Colonic mucosa (tissue), 4 donors: ENCODE data around the gene DHPS. TPM values are rescaled to one million over a fixed set of nuclear protein-coding genes. Genes with fewer than 3 reads are reported as not detected.
"Not testable (repeated sequence)": the region's sequence is repeated elsewhere in the genome, so short reads cannot be mapped to it uniquely, and the experiment has no call there.

ENCODE experiments used
- DNase-seq: peaks from one replicate; pipeline ENCODE4 v3.0.0-alpha.2; 2020
- H3K27ac ChIP-seq: fragments of 200-600 bp; one replicate; pipeline ENCODE4 v1.8.0; 2021
- H3K27me3 ChIP-seq: fragments of 200-600 bp; one replicate; pipeline ENCODE4 v1.8.0; 2021
- H3K36me3 ChIP-seq: fragments of 200-600 bp; one replicate; pipeline ENCODE4 v1.8.0; 2021
- H3K4me1 ChIP-seq: fragments of 200-600 bp; one replicate; pipeline ENCODE4 v1.8.0; 2021; ENCODE audit warnings: mild to moderate bottlenecking
- H3K4me3 ChIP-seq: fragments of 200-600 bp; one replicate; pipeline ENCODE4 v1.8.0; 2021
- H3K9ac ChIP-seq, 2 donors: one replicate each; pipeline ENCODE4 v1.7.0; 2013; ENCODE audit warnings: control low read depth in 2 of 2, low read depth in 2 of 2, low read length in 2 of 2
- H3K9me3 ChIP-seq: fragments of 200-600 bp; one replicate; pipeline ENCODE4 v1.8.0; 2021
- CTCF ChIP-seq: fragments of 200-600 bp; IDR thresholded peaks from one replicate; pipeline ENCODE4 v1.8.0; 2022; ENCODE audit warnings: antibody characterized with exemption, mild to moderate bottlenecking
- intact Hi-C: fragments of 100-400 bp; cut with DNase I; formaldehyde crosslinking; loops from one replicate; pipeline ENCODE4 v1.14.1; 2022
- total RNA-seq, 2 donors: library from RNA; stranded (reverse); fragmentation: NEBNext Ultra II Directional in 1 of 2; extraction: Animal tissue kit (Norgen Biotek cat#: 25700) in 1 of 2; gene quantifications; one replicate each; pipeline ENCODE4 v1.2.1, GENCODE V29; 2021
- donor health status: healthy.
- donor health status: DM: no; HTN: no; CAD: no.
- donor health status: DM: no; HTN: no; CAD: no.

Gene DHPS
- total RNA-seq, 2 donors from 2014 or later = 66.2 to 87.5 TPM

DNA sequence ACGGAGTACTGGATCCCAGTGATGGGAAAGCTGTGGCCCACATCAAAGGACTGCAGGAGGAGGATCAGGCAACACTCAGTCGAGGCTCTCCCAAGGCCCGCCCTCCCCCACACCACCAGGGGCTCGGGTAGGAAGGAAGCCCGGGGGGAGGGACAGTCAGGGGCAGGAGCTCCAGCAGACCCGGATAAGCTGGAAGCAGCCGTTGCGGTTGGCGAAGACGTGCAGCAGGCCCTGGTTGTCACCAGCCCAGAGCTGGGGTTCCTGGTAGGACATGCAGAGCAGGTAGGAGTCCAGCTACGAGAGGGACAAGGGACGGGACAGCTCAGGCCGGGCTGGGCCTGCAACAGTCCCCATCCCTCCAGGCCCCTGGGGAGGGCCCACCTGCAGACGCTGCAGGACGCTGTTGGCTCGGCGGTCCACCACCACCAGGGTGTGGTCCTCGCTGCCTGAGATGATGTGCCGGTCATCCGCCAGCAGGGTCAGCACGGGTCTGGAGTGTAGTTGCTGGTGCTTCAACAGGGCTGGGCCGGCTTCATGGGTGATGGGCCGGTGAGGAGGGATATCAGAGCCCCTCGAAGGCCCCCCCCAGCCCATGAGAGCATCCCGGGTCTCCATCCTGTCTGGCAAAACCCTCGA lies 8.0 kb upstream of the DHPS start:
- no peaks in the 10 kb centered on the region for H3K27me3 ChIP-seq
- no peaks in the 10 kb centered on the region for H3K4me1 ChIP-seq
- no peaks in the 10 kb centered on the region for H3K9me3 ChIP-seq
- intact Hi-C loops = no loop called here
- H3K27ac ChIP-seq = no peak overlapping the region
- no peak overlapping the region for H3K4me3 ChIP-seq
- H3K9ac ChIP-seq = no peak overlapping the region
- no peaks in the 10 kb centered on the region for H3K36me3 ChIP-seq
- no peak for DNase-seq
- TF ChIP-seq CTCF = no peak

DNA sequence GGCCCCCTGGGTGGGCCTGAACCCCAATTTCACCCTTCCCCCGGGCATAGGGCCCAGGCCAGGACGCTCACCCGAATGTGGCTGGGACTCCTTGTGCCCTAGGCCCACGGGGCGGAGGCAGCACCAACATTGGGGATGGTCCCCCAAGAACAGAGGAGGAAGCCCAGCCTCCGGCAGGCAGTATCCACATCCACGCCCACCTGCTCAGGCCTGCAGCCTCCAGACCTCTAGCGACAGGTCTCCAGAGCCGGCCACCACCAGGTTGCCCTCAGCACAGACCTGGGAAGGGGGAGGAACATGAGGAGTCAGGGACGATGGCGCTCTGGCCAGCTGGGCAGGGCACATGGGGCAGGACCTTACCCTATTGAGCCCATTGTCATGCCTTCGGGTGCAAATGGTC lies 7.3 kb upstream of the DHPS start:
- Histone ChIP-seq H3K4me3 (no peak overlapping the region), H3K27me3 (no peaks in the 10 kb centered on the region), H3K4me1 (no peaks in the 10 kb centered on the region), H3K9ac (no peak overlapping the region), H3K9me3 (no peaks in the 10 kb centered on the region), H3K27ac (no peak overlapping the region), H3K36me3 (no peaks in the 10 kb centered on the region)
- TF ChIP-seq CTCF = no peak
- DNase-seq = no peak
- intact Hi-C loops = no loop called here

- no peak within 1 kb of the TSS for H3K4me3 ChIP-seq
- no peak within 1 kb of the TSS for H3K9ac ChIP-seq
- DNase-seq = no peak
- TF ChIP-seq CTCF = no peak
- H3K4me1 ChIP-seq = no peaks in the 10 kb centered on the region
- no peak within 1 kb of the TSS for H3K27ac ChIP-seq
- no peaks in the 10 kb centered on the region for H3K27me3 ChIP-seq
- H3K36me3 ChIP-seq = no peaks in the 10 kb centered on the region
- H3K9me3 ChIP-seq = no peaks in the 10 kb centered on the region
- intact Hi-C loops = no loop called here
These were observed 6.0 kb upstream of the DHPS start, which contains the start of gene GNG14 for GRCh38 chr19:12687496-12688196. GNG14 (plus strand) TSS chr19:12687998; CDS start chr19:12688049, 51 bp downstream.

GRCh38 chr19:12685831-12686230 lies 4.2 kb upstream of the DHPS start:
- no peaks in the 10 kb centered on the region for H3K36me3 ChIP-seq
- TF ChIP-seq CTCF = no peak

DNA sequence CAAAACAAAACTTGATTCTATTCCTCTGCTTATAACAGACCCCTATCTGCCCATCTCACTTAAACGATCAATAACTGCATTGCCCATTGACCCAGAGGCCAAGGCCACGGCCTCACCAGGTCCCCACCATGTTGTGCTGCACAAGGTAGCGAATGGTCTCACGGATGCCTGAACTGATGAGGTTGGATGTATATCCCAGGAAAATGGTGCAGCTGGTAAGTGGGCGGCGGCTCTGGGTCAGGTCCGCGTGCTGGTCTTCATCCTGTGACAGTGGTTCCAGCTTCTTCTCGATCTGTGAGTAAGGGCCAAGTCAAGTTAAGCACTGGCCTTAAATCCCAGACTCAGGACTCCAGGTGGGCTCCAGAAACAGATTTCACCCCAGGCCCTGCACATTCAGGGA lies 1.6 kb downstream of the DHPS start:
- H3K27me3 ChIP-seq = no peaks in the 10 kb centered on the region
- DNase-seq = no peak
- no peak for TF ChIP-seq CTCF
- H3K9ac ChIP-seq = no peak overlapping the region
- peaks cover 11% of the 10 kb centered on the region for H3K36me3 ChIP-seq
- intact Hi-C loops = no loop called here
- no peaks in the 10 kb centered on the region for H3K9me3 ChIP-seq
- peaks cover 3% of the 10 kb centered on the region for H3K4me1 ChIP-seq
- no peak overlapping the region for H3K27ac ChIP-seq
- no peak overlapping the region for H3K4me3 ChIP-seq

More at GRCh38 chr19:12685831-12686230, 4.2 kb upstream of the DHPS start:
- Histone ChIP-seq H3K9me3 (no peaks in the 10 kb centered on the region), H3K4me1 (no peaks in the 10 kb centered on the region), H3K27ac (no peak overlapping the region), H3K4me3 (no peak overlapping the region), H3K27me3 (no peaks in the 10 kb centered on the region), H3K9ac (no peak overlapping the region)
- intact Hi-C loops = no loop called here
- DNase-seq = no peak

GRCh38 chr19:12678039-12678438 lies 3.6 kb downstream of the DHPS start:
- H3K9me3 ChIP-seq, H3K27me3 ChIP-seq, H3K4me3 ChIP-seq, H3K4me1 ChIP-seq, DNase-seq, intact Hi-C loops, H3K9ac ChIP-seq, H3K27ac ChIP-seq: not testable (repeated sequence)
- peaks cover 11% of the 10 kb centered on the region for H3K36me3 ChIP-seq
